ENCODE measurements around the gene TPO.
"Not testable (repeated sequence)": the region's sequence is repeated elsewhere in the genome, so short reads cannot be mapped to it uniquely, and the experiment has no call there.

The TPO gene

DNA sequence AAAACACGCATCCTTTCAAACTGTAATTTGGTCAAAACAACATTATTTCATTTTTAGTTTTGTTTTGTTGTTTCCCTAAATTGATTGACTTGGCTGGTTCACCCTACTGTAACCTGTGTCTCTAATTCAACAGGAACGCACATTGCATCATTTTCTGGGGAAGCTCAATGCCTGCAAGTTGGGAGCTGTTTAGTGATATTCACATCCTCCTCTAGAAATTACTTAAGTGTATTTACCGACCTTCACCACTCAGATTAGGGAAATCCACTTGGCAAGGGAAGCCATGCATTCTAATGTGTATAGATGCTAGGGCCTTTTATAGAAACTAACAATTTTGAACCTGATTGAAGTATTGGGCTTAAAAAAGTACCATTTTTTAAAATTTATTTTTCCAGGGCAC lies 7.3 kb upstream of the TPO start:
- no peak for DNase-seq

DNA sequence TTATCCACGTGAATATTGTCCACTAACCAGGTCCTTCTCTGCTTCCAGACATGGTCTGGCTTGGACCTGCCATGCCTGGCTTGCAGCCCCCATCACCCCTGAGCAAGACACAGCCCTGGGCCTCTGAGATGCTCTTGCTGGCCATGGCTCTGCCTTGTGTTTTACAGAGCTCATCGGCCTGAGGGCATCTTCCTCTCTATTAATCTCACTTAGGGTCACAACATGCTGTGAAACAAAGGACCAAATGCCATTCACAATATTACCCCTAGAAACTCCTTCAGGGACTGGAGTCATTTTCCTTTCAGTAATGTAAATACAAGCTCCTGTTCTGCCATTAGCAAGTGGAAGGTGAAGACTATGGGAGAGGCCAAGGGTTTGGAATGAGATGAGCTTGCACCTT lies 6.8 kb upstream of the TPO start:
- no peak for DNase-seq

DNA sequence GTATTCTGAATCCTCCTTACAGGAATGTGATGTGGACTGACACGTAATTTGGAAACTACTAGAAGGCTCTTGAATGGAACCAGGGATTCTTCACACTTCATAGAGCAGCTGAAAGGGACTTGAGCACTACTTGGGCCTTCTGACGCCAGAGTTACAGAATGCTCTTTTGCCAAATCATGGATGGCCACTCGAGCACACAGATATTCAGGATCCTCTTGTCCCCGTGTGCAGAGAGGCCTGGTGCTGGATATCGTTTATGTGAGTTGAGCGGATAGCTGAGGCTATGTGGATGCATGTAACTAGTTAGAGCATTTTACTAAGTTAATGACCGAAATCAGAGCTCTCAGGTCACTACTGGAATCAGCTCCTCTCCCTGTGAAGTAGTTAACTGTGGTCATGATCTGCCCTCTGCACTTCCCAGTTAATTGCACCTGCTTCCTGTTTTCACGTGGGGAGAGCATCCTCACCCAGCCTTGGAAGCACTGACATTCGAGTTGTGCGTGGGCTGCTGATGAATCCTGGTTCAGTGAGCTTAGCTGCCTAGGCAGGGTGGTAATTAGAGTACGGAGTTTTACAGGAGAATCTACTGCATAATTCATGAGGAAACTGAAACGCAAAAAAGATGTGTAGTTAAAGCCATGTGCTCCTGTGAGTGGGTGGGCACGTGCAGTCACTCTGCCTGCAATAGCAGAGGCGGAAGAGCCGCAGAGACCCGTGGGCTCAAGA lies 5.2 kb upstream of the TPO start:
- no peak for DNase-seq

DNA sequence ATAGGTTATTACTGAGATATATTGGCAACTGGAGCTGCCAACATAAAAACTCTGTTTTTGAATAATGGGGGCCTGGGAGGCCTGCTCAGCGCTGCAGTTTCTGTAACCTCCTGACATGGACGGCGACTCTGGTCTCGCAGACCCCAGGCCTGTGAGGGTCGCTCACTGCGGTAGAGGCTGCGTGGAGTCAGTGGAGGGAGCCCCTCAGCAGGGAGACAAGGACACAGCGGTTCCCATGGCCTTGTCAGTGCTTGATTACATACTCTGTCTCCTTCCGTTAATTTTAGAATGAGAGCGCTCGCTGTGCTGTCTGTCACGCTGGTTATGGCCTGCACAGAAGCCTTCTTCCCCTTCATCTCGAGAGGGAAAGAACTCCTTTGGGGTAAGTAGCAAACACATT lies 858 bp downstream of the TPO start:
- DNase-seq, result no peak

DNA sequence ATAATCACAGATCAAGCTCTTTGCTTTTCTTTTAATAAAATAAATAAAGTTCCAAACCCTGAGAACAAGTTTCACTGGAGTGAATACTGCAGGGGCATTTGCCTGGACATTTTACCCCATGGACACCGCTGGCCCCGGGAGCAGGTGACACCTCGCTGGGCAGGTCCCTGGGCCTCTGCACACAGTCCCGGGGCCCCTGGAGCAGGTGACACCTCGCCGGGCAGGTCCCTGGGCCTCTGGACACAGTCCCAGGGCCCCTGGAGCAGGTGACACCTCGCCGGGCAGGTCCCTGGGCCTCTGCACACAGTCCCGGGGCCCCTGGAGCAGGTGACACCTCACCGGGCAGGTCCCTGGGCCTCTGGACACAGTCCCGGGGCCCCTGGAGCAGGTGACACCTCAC lies 1.6 kb downstream of the TPO start:
- DNase-seq, result not testable (repeated sequence)

DNA sequence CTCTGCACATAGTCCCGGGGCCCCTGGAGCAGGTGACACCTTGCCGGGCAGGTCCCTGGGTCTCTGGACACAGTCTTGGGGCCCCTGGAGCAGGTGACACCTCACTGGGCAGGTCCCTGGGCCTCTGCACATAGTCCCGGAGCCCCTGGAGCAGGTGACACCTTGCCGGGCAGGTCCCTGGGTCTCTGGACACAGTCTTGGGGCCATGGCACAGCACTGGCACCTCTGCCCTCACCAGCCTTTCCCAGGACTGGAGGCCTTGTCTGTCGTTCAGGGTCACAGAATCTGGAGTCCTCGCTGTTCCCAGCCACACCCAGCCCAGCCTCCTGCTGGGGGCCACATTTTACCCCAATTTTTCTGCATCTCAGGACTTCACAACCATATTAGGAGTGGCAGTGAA lies 2.2 kb downstream of the TPO start:
- DNase-seq, result no peak

DNA sequence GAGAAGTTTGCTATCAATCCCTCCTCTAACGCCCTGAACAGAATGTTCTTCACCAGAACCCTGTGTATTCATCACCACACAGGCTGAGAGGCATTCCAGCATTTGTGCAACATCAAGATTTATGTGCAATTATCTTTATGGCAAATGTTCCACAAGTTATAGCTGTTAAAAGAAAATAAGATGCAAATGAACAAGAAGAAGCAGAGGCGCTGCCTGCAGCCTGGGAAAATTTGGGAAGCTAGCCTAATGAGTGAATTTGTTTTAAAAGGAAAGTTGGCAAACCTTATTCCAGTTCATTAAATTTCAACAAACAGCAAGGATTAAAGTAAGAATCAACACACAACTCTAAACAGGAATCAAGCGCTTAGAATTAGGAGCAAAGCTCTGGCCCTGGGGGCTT lies 5.3 kb downstream of the TPO start:
- DNase-seq, result no peak

DNA sequence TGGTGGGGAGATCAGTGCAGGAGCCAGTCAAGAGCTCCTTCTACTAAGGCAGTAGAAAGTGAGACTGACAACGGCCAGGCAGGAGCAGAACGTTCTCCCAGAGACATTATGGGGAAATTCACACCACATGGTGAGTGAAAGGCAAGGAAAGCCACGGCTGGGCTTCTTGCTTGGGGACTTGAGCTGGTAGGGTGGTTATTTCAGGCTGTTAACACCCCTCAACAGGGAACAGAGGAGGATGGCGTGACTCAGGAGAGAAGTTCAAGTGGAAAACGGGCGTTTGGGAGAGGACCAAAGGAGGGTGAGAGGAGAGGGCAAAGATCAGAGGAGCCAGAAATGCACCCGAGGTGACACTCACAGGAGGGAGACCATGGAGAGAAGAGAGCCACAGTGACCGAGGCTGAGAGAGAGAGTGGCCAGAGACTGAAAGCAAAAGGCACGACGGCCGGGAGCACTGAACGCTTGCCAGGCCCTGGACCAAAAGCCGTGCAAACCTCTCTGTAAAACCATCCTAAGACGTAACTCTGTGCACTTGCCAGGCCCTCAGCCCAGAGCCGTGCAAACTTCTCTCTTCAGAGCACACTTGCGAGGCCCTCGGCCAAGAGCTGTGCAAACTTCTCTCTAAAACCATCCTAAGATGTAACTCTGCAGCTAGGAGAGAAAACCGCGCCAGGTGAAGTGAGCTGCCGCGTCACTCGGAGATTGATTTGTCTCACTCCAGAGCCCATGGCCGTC lies 7.7 kb downstream of the TPO start:
- DNase-seq, result no peak

DNA sequence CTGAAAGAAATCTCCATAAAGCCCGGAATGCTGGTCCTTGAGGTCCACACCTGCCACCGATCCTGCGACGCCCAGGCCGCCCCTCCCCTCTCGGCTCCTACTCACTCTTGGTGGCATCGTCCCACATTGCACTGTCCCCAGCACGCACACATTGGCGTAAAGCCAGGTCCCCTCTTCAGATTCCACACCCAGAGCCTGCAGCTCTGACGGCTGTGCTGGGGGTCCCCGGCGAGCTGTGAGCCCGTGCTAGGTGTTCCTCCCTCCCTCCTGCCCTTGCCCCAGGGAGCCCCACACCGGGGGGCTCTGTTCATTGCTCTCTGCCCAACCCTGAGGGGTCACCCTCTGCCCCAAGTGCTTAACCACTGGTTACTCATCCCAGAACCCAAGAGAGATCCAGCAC lies 8.5 kb downstream of the TPO start:
- no peak for DNase-seq

DNA sequence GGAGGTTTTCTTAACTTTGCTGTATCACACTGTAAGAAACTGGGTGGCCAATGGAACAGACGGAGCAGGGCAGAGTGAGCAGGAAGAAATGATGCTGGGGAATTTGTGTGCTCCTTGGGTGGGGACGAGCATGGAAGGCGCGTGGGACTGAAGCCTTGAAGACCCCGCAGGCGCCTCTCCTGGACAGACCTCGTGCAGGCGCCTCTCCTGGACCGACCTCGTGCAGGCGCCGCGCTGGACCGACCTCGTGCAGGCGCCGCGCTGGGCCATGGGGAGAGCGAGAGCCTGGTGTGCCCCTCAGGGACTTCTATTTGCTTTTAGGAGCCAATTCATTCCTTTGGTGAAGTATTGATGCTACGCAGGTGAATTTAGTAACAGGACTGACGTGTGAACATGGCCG lies 8.9 kb downstream of the TPO start:
- DNase-seq, result no peak

DNA sequence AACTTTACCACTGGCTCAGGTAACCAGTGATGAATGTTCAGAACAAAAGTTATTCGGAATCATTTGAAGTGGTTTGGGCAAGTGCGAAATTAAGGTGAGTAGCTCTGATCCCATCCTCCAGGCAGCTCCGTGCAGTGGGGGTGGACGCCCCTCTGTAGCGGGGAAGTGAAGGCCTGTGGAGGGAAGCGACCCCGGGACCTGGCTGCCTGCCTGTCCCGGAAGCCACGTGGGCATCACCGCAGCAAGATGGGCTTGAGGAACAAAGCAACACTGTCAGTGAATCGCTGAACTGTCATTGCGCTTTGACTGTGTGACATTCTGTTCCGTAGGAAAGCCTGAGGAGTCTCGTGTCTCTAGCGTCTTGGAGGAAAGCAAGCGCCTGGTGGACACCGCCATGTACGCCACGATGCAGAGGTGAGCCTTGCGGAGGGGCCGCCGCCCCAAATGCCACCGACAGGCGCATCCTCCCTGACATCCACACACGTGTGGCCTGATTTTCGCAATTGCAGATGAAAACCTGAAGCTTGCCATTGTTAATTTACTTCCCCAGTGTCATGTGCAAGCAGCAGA lies 9.5 kb downstream of the TPO start:
- DNase-seq, result no peak

DNA sequence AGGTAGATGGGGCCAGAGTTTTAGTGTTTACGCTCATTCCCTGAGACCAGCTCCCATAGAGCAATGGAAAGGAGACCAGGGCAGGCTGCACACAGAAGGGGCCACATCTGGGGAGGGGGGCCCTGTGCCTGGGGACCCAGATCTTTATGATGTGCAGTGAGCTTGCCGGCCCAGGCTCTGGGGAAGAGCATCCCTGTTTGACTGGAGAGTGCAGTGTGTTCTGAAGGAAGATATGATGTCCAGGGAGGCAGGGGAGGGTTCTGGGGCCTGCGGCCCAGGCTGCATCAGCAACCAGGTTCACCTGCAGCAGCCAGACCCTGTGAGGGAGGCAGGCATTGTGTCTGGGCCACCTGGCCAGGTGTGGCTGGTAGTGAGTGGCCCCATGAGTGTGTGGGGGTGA lies 13.8 kb downstream of the TPO start:
- no peak for DNase-seq

DNA sequence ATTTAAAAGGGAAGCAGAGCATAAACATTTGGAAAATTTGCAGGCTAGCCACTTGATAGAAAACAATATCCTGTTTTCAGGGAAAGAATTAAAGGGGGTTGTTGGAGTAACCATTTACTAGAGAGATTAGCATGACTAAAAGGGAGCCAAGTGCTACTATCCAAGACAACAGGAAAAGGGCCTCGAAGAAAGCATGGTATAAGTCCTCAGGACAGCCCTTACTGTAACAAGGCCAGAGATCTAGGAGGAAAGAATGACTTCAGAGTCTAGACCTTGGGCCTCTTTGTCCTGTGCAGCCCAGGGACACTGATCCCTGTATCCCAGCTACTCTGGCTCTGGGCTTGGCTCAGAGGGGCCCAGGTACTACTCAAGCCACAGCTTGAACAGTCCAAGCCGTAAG lies 16.6 kb downstream of the TPO start:
- DNase-seq, result no peak

DNA sequence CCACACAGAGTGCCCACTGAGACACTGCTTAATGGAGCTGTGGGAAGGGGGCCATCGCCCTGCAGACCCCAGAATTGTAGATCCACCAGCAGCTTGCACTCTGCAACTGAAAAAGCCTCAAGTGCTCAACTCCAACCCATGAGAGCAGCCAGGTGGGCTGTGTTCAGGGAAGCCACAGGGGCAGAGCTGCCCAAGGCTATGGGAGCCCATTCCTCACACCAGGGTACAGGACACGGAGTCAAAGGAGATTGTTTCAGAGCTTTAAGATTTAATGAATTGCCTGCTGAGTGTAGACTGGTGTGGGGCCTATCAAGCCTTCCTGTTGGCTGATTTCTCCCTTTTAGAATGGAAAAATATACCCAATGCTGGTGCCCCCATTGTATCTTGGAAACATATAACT lies 17.2 kb downstream of the TPO start:
- no peak for DNase-seq

DNA sequence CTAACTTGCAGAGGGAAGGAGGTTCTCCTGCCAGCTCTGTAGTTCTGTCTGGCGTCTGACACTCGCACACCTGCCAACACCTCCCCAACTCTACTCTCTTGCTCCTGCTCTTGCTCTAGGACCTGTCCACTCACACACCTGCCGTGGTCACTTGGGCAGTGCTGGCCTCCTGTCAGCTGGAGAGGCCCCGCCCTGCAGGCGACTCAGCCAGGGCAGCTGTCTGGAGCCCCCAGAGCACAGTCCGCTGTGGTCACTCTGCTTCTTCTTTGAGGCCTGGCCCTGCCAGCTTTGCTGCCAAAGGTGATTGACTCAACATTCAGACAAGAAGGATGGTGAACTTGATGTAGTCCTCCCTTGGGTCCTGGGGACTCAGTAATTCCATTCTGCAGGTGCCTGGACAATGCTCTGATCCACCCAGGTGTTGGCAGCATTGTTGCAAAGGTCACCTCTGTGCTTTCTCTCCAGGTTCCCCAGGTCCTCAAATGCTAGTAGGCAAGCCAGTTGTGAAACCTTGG lies 18.7 kb downstream of the TPO start:
- no peak for DNase-seq

DNA sequence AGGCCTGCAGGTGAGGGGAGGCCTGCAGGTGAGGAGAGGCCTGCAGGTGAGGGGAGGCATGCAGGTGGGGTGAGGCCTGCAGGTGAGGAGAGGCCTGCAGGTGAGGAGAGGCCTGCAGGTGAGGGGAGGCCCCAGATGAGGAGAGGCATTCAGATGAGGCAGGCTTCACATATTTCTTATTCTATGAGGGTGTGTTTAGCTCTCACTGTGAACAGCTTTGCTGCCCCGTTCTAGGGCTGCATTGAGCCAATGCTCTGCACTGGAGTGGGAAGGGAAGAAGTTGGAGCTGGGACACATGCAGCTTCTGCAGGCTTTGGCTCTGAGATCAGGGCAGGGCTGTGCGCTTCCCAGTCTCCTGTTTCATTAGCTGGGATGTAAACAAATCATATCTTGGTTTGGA lies 19.5 kb downstream of the TPO start:
- DNase-seq, result no peak

DNA sequence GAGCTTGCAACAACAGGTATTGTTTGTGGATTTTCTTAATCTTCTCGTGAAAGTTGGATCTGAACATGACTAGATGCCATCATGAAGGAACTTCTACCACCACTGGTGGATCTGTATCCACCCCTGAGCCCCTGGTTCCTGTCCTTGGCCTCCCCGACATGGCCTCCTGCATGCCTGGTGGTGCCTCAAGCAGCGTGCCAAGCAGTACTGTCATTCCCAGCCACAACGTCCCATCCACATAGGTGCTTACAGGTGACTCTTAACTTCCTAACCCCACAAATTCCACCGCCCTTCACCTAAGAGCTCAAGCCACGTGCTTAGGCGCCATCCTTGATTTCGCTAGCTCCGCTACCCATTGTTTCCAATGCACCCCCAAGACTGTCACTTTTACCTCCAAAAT lies 23.1 kb downstream of the TPO start:
- DNase-seq, result no peak

DNA sequence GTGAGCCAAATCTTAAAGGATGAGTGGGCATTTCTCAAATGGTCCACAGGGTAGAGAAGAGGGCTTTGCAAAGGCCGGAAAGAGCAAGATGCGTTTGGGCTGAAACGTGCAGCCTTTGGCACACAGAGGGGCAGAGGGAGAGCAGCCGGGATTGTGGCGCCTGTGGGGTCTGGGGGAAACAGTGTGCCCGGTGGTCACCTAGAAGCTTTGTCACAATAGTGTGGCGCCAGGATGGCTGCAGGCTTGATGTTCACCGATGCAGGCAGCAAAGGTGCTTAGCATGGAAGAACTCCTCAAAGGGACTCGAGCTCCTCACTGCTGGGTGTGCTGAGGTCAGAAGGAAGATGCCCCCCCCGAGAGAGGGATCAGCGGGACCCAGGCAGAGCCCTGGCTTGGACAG lies 23.8 kb downstream of the TPO start:
- no peak for DNase-seq

DNA sequence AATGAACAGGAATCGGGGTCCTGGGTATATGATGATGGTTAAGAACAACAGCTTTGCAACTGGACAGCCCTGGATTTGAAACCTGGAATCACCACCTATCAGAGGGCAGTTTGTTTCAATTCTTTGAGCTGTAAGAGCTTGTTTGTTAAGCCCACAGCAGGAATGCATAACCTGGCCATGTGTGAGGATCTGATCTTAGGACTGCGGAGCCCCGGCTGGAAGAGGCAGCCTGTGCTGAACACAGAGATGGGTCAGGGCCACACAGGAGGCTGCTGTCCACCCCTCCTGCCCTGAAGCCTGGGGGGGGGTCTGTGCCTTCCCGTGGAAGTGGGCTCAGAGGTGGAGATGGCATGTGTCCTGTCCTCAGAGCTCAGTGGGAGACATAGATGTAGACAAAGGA lies 24.3 kb downstream of the TPO start:
- DNase-seq, result no peak

DNA sequence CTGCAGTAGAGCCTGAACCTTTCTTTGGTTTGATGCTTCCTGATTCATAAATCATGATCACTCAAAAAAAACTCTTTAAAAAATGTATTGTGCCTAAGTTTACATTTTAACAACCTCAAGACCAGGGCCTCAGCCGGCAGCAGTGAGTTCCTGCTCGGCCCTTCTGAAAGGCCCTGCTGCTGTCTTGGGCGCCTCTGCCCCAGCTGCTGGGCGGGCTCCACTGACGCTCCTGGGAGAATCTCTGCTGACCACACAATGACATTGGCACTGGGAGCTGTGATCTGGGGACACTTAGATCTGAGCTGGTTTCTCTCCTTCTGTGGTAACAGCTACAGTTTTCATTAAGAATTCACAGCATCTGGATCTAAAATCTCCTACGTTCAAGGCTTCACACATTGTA lies 25.7 kb downstream of the TPO start:
- DNase-seq, result no peak

DNA sequence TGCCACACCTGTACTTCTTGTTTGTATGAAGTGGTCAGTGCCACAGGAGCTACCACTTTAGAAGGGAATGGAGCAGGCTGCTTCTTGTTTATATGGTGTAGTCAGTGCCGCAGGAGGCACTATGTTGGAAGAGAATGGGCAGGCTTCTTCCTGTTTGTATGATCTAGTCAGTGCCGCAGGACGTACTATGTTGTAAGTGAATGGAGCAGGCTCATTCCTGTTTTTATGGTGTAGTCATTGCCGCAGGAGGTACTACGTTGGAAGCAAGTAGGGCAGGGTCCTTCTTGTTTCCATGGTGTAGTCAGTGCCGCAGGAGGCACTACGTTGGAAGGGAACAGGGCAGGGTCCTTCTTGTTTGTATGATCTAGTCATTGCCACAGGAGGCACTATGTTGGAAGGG lies 27.3 kb downstream of the TPO start:
- DNase-seq, result no peak

DNA sequence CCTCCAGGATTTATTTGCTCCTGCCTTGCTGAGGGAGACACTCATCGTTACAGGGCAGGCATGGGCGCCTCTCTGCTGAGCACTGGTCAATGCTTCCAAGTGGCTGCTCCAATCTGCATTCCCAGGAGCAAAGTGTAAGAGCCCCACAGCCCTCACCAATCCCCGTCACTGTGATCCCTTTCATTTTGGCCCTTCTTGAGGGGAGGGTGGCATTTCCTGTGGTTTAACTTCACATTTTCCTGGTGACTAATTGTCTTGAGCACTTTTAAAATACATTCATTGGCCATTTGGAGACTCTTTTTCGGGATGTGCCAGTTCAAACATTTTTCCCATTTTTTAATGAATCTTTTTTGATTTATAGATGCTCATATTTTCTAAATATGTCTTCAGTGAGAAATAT lies 33.0 kb downstream of the TPO start:
- no peak for DNase-seq

DNA sequence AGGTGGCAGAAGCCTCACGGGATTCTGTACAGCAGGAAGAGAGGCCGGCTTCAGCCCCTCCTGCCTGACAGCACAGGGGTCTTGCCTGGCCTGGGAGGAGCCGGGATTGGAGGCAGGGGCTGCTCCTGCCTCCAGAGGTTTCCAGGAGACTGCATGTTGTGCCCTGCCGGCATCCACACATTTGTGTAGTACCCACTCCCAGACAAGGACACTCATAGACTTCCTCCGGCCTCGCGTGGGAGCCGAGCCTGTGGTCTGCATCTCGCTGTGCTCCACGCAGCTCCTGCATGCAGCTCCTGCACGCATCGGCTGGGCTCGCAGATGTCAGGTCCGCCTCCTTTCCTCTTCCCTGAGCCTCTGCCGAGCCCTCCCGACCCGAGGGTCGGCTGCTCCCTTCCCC lies 34.7 kb downstream of the TPO start:
- no peak for DNase-seq

DNA sequence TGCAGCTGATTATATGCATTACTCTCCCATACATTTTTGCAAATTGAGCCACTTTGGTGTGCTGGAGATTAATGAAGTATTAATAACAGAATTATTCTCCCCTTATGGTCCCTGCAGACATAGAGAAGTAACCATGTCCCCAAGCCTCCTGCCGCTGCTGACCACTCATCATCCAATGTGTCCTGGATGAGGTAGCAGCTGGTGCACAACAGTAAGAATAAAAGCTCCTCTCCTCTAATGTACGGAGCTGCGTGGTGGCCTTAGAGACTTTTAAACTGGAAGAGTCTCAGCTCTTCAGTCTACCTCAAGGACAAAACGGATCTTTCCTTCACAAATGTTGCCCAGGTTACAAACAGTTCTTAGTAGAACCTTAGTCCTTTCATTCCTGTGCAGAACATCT lies 37.7 kb downstream of the TPO start:
- no peak for DNase-seq

DNA sequence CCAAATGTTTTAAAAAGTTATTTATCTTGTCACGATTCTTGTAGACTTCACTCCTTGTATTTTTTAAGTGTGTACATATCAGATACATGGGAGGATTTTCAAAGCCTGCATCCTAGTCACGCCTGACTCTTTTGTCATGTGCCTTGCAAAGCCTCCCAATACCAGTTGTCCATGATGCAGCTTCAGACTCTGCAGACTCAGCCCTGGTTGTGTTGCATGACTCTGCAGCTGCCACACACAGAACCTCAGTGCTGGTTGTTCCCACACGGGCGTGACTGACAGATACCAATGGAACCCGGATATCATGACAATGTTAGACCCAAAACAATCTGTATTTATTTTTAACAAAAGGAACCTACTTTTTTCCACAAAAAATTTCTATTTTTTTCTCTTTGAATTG lies 38.2 kb downstream of the TPO start:
- no peak for DNase-seq

All from activated CD8-positive, alpha-beta memory T cell treated with anti-CD3 and anti-CD28 coated beads, Interleukin-2, amount 50 U/mL, for 4 hours (primary cell).